Testis (tissue), 2 donors: ENCODE measurements around the gene LDHD.

ENCODE experiments used
- CTCF ChIP-seq, 3 experiments: fragments of 450-650 bp in 2 of 3; fragments of 200-600 bp in 1 of 3; sonication (generic) in 1 of 3; IDR thresholded peaks; one replicate each; pipeline ENCODE4 v1.5.1; 2016 to 2019; ENCODE audit warnings: antibody characterized with exemption in 3 of 3, mild to moderate bottlenecking in 2 of 3, moderate library complexity in 1 of 3
- POLR2A ChIP-seq: fragments of 450-650 bp; IDR thresholded peaks from one replicate; pipeline ENCODE4 v1.6.1; 2017; ENCODE audit warnings: antibody characterized with exemption, mild to moderate bottlenecking, moderate library complexity

- TF ChIP-seq CTCF (IDR thresholded peaks at IDR 0.05), result no peak
- no peak for TF ChIP-seq POLR2A
Observed at GRCh38 chr16:75085556-75085955, 31.0 kb downstream of the LDHD start.
